ENCODE measurements around the gene NCOR1.

GRCh38 chr17:16215002-16215272 is 397 bp downstream of the NCOR1 start:
- TF ChIP-seq CTCF (IDR thresholded peaks at IDR 0.05; ENCODE audit: low read length) (no peak), EZH2 (optimal IDR thresholded peaks at IDR 0.05; ENCODE audit: low read depth, low read length) (no peak), EZH2phosphoT487 (IDR thresholded peaks at IDR 0.05; ENCODE audit: low read length) (no peak)
